Measurements from ENCODE around the gene CELA2A.

Gene CELA2A

DNA sequence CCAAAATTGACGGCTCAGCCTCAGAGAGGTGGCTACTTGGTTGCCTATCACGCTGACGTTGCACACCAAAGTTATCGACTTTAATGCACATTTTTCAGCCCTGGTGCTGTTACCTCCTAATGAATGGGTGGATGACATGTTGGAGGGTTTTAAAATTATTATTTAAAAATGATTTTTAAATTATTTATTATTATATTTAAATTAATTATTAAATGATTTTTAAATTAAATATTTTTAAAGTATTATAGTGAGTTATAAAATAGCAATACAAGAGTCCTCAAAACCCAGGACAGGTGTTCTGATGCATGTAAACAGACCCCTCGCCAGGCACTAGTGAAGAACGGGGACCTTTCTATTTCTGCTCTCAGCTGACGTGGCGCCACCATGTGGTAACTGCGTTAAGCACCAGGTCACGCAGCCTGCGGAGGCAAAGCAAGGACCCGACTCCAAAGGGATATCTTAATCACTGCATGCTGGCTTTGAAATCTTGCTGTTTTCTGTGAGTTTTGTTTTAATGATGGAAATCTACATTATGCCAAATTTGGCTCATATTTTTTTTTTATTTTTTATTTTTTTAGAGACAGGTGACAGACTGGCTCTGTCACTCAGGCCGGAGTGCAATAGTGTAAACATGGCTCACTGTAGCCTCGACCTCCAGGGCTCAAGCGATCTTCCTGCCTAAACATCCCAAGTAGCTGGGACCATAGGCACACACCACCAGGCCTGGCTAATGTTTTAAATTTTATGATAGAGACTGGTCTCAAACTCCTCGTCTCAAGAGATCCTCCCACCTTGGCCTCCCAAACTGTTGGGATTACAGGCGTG lies 44.9 kb downstream of the CELA2A start:
- Histone ChIP-seq H3K36me3 (no peaks in the 10 kb centered on the region), H3K4me1 (no peaks in the 10 kb centered on the region), H3K4me3 (ENCODE audit: low read depth, low read length) (no peak overlapping the region), H3K27me3 (no peaks in the 10 kb centered on the region), H3K9me3 (no peaks in the 10 kb centered on the region)
- TF ChIP-seq CTCF (IDR thresholded peaks at IDR 0.05; ENCODE audit: low read depth, low read length) = peak; percentile 75
- peak; percentile 68 for DNase-seq

DNA sequence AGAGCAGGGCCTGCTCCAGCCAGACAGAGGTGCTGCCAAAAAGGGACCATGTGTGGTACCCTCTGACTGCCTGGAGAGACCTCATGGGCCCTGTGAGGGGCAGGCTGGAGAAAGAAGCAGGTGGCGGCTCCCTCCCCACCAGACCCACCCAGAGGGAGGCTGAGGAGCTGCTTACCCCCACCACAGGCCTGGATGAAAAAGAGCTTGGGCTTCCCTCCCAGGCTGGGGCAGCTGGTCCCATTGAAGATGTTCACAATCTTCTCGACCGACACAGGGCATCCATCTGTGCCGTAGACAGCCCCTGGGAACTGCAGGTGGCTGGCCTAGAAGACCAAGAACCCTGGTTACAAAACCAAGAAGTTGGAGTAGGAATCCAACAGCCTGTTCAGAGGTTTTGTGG lies 47.9 kb downstream of the CELA2A start:
- Histone ChIP-seq H3K4me3 (ENCODE audit: low read depth, low read length) (no peak overlapping the region), H3K4me1 (no peaks in the 10 kb centered on the region), H3K27me3 (no peaks in the 10 kb centered on the region), H3K36me3 (no peaks in the 10 kb centered on the region), H3K9me3 (no peaks in the 10 kb centered on the region)
- no peak for TF ChIP-seq CTCF (IDR thresholded peaks at IDR 0.05; ENCODE audit: low read depth, low read length)
- no peak for DNase-seq

GRCh38 chr1:15506831-15507230 lies 50.3 kb downstream of the CELA2A start:
- Histone ChIP-seq H3K4me1 (no peaks in the 10 kb centered on the region), H3K9me3 (no peaks in the 10 kb centered on the region), H3K36me3 (no peaks in the 10 kb centered on the region), H3K27me3 (no peaks in the 10 kb centered on the region), H3K4me3 (ENCODE audit: low read depth, low read length) (no peak overlapping the region)
- TF ChIP-seq CTCF (IDR thresholded peaks at IDR 0.05; ENCODE audit: low read depth, low read length) = no peak
- DNase-seq = no peak

GRCh38 chr1:15507278-15507677 lies 50.7 kb downstream of the CELA2A start:
- H3K9me3 ChIP-seq = no peaks in the 10 kb centered on the region
- H3K27me3 ChIP-seq = no peaks in the 10 kb centered on the region
- H3K4me1 ChIP-seq = no peaks in the 10 kb centered on the region
- TF ChIP-seq CTCF (IDR thresholded peaks at IDR 0.05; ENCODE audit: low read depth, low read length) = no peak
- DNase-seq = no peak
- H3K4me3 ChIP-seq (ENCODE audit: low read depth, low read length) = no peak overlapping the region
- no peaks in the 10 kb centered on the region for H3K36me3 ChIP-seq

GRCh38 chr1:15508700-15509487 lies 52.4 kb downstream of the CELA2A start:
- Histone ChIP-seq H3K4me3 (ENCODE audit: low read depth, low read length) (no peak overlapping the region), H3K36me3 (no peaks in the 10 kb centered on the region), H3K9me3 (no peaks in the 10 kb centered on the region), H3K4me1 (no peaks in the 10 kb centered on the region), H3K27me3 (no peaks in the 10 kb centered on the region)
- DNase-seq = no peak
- TF ChIP-seq CTCF (IDR thresholded peaks at IDR 0.05; ENCODE audit: low read depth, low read length) = no peak

GRCh38 chr1:15509586-15509985 lies 53.1 kb downstream of the CELA2A start:
- no peak for TF ChIP-seq CTCF (IDR thresholded peaks at IDR 0.05; ENCODE audit: low read depth, low read length)

More at GRCh38 chr1:15509586-15509985, 53.1 kb downstream of the CELA2A start:
- Histone ChIP-seq H3K4me3 (ENCODE audit: low read depth, low read length) (no peak overlapping the region), H3K27me3 (no peaks in the 10 kb centered on the region), H3K36me3 (no peaks in the 10 kb centered on the region), H3K4me1 (no peaks in the 10 kb centered on the region), H3K9me3 (no peaks in the 10 kb centered on the region)
- no peak for DNase-seq

All from BE2C (cell line).